Measurements from ENCODE around the gene ACBD6.

DNA sequence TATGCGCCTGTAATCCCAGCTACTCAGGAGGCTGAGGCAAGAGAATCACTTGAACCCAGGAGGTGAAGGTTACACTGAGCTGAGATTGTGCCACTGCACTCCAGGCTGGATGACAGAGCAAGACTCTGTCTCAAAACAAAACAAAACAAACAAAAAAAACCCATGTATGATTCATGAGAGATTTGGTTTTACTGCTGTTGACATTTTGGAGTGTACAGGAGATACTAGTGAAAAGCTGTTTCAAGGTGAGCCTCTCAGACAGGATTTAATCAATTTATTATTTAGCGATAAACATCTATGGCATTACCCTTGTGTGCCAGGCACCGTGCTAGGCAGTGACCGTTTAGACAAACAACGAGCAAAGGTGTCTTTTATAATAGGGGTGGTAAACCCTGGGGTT, 255.8 kb downstream of the ACBD6 start:
- TF ChIP-seq, protein P1, sequence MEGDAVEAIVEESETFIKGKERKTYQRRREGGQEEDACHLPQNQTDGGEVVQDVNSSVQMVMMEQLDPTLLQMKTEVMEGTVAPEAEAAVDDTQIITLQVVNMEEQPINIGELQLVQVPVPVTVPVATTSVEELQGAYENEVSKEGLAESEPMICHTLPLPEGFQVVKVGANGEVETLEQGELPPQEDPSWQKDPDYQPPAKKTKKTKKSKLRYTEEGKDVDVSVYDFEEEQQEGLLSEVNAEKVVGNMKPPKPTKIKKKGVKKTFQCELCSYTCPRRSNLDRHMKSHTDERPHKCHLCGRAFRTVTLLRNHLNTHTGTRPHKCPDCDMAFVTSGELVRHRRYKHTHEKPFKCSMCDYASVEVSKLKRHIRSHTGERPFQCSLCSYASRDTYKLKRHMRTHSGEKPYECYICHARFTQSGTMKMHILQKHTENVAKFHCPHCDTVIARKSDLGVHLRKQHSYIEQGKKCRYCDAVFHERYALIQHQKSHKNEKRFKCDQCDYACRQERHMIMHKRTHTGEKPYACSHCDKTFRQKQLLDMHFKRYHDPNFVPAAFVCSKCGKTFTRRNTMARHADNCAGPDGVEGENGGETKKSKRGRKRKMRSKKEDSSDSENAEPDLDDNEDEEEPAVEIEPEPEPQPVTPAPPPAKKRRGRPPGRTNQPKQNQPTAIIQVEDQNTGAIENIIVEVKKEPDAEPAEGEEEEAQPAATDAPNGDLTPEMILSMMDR (conservative IDR thresholded peaks at IDR 0.05; ENCODE audit: low read depth, low read length), result no peak
- TF ChIP-seq CEBPB (IDR thresholded peaks at IDR 0.05; ENCODE audit: low read depth, low read length) (no peak), RAD21 (IDR thresholded peaks at IDR 0.05; ENCODE audit: low read length) (no peak), POLR2A (IDR thresholded peaks at IDR 0.05; ENCODE audit: low read depth, low read length) (no peak), BHLHE40 (IDR thresholded peaks at IDR 0.05; ENCODE audit: low read depth, low read length) (no peak), NFE2L2 (IDR thresholded peaks at IDR 0.05; ENCODE audit: low read depth, low read length) (no peak), CHD1 (IDR thresholded peaks at IDR 0.05; ENCODE audit: low read depth, low read length) (no peak)
- TF ChIP-seq, protein P2, sequence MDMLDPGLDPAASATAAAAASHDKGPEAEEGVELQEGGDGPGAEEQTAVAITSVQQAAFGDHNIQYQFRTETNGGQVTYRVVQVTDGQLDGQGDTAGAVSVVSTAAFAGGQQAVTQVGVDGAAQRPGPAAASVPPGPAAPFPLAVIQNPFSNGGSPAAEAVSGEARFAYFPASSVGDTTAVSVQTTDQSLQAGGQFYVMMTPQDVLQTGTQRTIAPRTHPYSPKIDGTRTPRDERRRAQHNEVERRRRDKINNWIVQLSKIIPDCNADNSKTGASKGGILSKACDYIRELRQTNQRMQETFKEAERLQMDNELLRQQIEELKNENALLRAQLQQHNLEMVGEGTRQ (IDR thresholded peaks at IDR 0.05; ENCODE audit: low read depth, low read length), result no peak
